ACC112 (cell line): Measurements from ENCODE around the gene S100A11.

Source experiments
- H2AFZ ChIP-seq: fragments of 200-600 bp; sonication (generic); one replicate; pipeline ENCODE4 v1.6.0; 2017; ENCODE audit warnings: antibody characterized with exemption, low read length; ENCODE audit not compliant: unreplicated experiment
- H3K27ac ChIP-seq: fragments of 200-600 bp; sonication (generic); 2 replicates; pipeline ENCODE4 v1.5.1; 2014; ENCODE audit warnings: low read depth, mild to moderate bottlenecking, antibody characterized with exemption, low read length, moderate library complexity
- H3K27me3 ChIP-seq: fragments of 200-600 bp; sonication (generic); 2 replicates; pipeline ENCODE4 v1.6.1; 2014; ENCODE audit warnings: mild to moderate bottlenecking, antibody characterized with exemption, low read length, moderate library complexity, mixed read lengths; ENCODE audit not compliant: insufficient read depth
- H3K36me3 ChIP-seq: fragments of 200-600 bp; sonication (generic); 2 replicates; pipeline ENCODE4 v1.6.1; 2016; ENCODE audit warnings: mild to moderate bottlenecking, antibody characterized with exemption, low read length, moderate library complexity, mixed read lengths; ENCODE audit not compliant: insufficient read depth
- H3K4me1 ChIP-seq: fragments of 200-600 bp; sonication (generic); one replicate; pipeline ENCODE4 v1.6.1; 2016; ENCODE audit warnings: low read length, mixed read lengths; ENCODE audit not compliant: insufficient read depth, unreplicated experiment, control insufficient read depth
- H3K4me3 ChIP-seq: fragments of 200-600 bp; sonication (generic); 2 replicates; pipeline ENCODE4 v1.5.1; 2014; ENCODE audit warnings: mild to moderate bottlenecking, low read depth, low read length
- H3K79me2 ChIP-seq: fragments of 200-600 bp; sonication (generic); one replicate; pipeline ENCODE4 v1.6.0; 2016; ENCODE audit warnings: low read length; ENCODE audit not compliant: control insufficient read depth, unreplicated experiment, insufficient read depth

S100A11 gene

DNA sequence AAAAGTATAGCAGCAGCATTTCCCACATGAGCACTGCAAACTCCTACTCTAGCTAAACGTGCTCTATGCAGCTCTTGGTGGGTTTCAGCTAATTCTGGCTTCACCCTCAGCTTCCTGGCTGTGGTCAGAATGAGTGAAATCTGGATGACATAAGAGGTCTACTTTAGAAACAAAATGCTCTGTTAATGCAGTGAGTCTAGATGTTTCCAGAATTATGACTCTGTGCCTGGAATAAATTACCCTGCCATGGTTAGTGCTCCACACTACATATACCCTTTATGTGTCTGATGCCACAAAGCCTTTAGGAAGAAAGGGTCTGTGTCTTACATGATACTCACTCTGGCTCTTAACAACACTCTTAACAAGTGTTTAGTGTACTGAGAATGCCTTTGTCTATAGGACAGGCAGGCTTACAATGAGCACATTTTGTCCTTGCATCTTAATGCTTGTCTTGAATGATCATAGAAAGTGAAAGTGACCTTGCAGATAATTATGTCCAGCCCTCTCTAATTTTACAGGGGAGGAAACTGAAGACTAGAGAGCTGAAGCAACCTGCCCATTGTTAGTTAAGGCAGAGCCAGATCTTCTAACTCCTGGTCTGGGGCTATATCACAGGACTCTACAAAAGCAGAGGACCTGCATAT lies 52.4 kb downstream of the S100A11 start:
- Histone ChIP-seq H3K36me3 (peaks cover 48% of the 10 kb centered on the region), H3K27me3 (no peaks in the 10 kb centered on the region), H2AFZ (no peak overlapping the region), H3K79me2 (peaks cover 36% of the 10 kb centered on the region), H3K27ac (no peak overlapping the region), H3K4me1 (peaks cover 71% of the 10 kb centered on the region), H3K4me3 (no peak overlapping the region)
